ENCODE results near the gene LARGE1. TPM values are rescaled to one million over a fixed set of nuclear protein-coding genes. Genes with fewer than 3 reads are reported as not detected.

The LARGE1 gene
- total and polyA plus RNA-seq, 8 donors = 4.1 to 29.3 (median 13.7) TPM

DNA sequence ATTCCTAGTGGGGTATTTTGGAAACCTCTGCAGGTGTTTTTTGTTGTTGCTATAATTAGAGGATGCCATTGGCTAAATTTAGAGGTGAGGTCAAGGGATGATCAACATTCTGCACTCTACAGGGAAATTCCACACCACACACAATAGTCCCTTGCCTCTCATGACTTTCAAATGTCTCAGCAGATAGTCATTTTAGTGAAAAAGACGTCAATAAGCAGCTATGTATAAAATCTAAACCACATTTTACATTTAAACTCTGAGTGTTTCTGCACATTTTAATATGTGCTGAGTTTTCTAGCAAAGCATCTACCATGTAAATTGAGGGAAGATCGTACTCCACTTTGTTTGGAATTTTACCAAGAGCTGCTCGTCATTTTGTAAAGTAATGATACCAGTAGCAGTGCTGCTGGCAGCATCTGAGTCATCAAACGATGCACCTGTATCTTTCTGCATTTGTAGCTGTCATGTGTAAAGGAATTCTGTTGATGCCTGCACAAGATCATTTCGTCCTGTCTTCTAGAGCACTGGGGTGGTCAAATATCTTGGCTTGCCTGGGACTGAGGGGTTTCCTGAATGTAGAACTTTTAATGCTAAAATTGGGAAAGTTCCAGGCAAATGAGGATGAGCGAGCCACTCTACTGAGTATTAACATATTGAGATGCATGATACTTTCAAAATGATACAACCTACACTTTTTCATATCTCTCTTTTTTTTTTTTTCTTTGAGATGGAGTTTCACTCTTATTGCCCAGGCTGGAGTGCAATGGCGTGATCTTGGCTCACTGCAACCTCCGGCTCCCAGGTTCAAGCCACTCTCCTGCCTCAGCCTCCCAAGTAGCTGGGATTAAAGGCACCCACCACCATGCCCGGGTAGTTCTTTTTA lies 447.6 kb downstream of the LARGE1 start:
- H3K4me1 ChIP-seq = no peaks in the 10 kb centered on the region
- intact Hi-C loops (cut with DNase I) = no loop called here
- H3K36me3 ChIP-seq = no peaks in the 10 kb centered on the region
- H3K4me3 ChIP-seq = no peak overlapping the region
- H3K9me3 ChIP-seq = no peaks in the 10 kb centered on the region
- TF ChIP-seq, protein P1, sequence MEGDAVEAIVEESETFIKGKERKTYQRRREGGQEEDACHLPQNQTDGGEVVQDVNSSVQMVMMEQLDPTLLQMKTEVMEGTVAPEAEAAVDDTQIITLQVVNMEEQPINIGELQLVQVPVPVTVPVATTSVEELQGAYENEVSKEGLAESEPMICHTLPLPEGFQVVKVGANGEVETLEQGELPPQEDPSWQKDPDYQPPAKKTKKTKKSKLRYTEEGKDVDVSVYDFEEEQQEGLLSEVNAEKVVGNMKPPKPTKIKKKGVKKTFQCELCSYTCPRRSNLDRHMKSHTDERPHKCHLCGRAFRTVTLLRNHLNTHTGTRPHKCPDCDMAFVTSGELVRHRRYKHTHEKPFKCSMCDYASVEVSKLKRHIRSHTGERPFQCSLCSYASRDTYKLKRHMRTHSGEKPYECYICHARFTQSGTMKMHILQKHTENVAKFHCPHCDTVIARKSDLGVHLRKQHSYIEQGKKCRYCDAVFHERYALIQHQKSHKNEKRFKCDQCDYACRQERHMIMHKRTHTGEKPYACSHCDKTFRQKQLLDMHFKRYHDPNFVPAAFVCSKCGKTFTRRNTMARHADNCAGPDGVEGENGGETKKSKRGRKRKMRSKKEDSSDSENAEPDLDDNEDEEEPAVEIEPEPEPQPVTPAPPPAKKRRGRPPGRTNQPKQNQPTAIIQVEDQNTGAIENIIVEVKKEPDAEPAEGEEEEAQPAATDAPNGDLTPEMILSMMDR (IDR thresholded peaks at IDR 0.05) = no peak
- H3K27me3 ChIP-seq = no peaks in the 10 kb centered on the region
- DNase-seq (no peak), ATAC-seq (no peak), FAIRE-seq (no peak)
- WGBS, 2 donors = 88 to 91% methylated on average over 9 of the region's 9 CpGs
- no peak overlapping the region for H3K27ac ChIP-seq

DNA sequence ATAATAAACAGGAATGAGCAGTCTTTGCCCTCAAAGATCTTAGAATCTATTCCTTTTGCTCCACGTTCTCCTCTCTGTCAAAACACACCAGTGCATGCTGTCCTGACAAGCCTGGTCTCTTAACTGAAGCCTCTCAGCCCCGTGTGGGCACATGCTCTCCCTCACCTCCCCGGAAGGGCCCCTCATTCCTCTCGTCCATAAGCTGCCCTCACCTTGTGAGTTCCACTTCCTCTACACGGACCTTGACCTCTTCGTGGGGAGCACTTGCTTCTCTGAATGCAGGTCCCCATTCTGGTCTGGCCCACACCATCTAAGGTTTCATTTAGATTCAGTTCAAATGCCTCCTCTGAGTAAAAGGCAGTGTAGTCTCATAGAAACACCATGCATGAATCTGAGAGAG lies 449.8 kb downstream of the LARGE1 start:
- no peak overlapping the region for H3K4me3 ChIP-seq
- WGBS, 2 donors = 79 to 81% methylated on average over 6 of the region's 6 CpGs
- TF ChIP-seq, protein P1 (IDR thresholded peaks at IDR 0.05) = no peak
- ATAC-seq = no peak
- no peak for DNase-seq
- no peaks in the 10 kb centered on the region for H3K4me1 ChIP-seq
- intact Hi-C loops (cut with DNase I) = no loop called here
- H3K27me3 ChIP-seq = no peaks in the 10 kb centered on the region
- no peaks in the 10 kb centered on the region for H3K36me3 ChIP-seq
- no peak for FAIRE-seq
- H3K27ac ChIP-seq = no peak overlapping the region
- H3K9me3 ChIP-seq = no peaks in the 10 kb centered on the region

DNA sequence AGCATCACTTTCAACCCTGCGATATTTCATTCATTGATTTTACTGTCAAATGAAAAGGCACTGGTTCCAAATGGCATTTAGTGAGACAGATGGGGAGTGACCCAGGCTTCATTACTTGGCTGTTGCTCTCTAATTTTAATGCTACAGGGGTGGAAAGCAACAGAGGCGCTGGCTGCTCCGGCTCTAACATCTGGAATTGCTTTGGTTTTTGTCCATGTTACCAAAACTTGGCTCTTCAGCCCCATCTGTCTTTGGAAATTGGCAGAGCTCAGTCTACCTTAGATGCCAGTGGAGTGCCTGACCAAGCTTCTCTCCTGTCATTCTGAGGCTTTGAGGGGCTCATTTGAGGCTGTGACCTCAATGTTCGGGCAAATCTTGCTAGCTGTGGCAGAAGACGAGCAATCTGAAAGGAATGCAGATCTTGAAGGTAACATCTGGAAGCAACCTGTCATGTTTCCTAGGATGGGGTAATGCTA lies 452.6 kb downstream of the LARGE1 start:
- WGBS, 2 donors = 83 to 85% methylated on average over 5 of the region's 5 CpGs
- no peaks in the 10 kb centered on the region for H3K4me1 ChIP-seq
- intact Hi-C loops (cut with DNase I) = no loop called here
- H3K27me3 ChIP-seq = no peaks in the 10 kb centered on the region
- H3K4me3 ChIP-seq = no peak overlapping the region
- FAIRE-seq = no peak
- no peak for DNase-seq
- no peaks in the 10 kb centered on the region for H3K9me3 ChIP-seq
- no peak overlapping the region for H3K27ac ChIP-seq
- ATAC-seq = no peak
- TF ChIP-seq, protein P1 (IDR thresholded peaks at IDR 0.05) = no peak
- no peaks in the 10 kb centered on the region for H3K36me3 ChIP-seq

DNA sequence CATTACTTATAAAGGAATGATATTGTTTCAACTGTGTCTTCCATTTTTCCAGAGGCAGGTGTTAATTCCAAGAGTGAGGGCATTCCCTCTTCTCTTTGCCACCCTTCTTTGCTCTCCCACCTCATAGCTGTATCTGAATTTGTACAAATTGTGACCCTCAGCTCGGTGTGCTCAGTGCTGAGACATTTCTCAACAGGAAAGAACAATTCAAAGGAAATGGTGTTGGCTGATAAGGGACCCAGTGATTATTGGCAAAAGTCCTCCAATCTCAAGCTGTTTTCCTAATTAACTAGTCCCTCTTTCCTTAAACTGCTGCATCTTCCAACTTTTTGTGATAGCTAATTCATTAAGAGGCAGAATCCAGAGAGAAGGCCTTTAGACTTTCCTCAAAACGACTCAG lies 453.2 kb downstream of the LARGE1 start:
- no peak for DNase-seq
- no peak for FAIRE-seq
- Histone ChIP-seq H3K9me3 (no peaks in the 10 kb centered on the region), H3K4me3 (no peak overlapping the region), H3K27me3 (no peaks in the 10 kb centered on the region), H3K36me3 (no peaks in the 10 kb centered on the region), H3K27ac (no peak overlapping the region), H3K4me1 (no peaks in the 10 kb centered on the region)
- TF ChIP-seq, protein P1 (IDR thresholded peaks at IDR 0.05) = no peak
- WGBS, 2 donors = 47 to 50% methylated on average over 2 of the region's 2 CpGs
- ATAC-seq = no peak
- intact Hi-C loops (cut with DNase I) = no loop called here

DNA sequence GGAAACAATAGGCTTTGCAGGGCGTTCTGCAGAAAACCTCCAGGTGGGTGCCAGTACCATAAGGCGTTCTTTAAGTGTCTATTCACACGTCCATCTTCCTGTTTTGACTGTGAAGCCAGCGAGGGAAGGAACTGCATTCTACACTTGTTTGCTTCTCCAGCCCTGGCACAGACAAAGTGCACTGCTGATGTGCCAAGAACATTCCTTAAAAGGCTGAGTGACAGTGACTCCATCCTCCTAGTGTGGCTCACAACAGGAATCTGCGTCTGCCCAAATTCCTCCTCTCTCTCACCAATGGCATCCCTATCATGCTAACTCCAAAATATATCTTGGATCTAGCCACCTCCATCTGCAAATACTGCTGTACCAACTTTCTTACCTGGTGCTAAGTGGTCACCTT lies 454.7 kb downstream of the LARGE1 start:
- no peak overlapping the region for H3K27ac ChIP-seq
- TF ChIP-seq, protein P1 (IDR thresholded peaks at IDR 0.05) = no peak
- no peaks in the 10 kb centered on the region for H3K9me3 ChIP-seq
- no peak for FAIRE-seq
- no peak for ATAC-seq
- H3K4me3 ChIP-seq = no peak overlapping the region
- intact Hi-C loops (cut with DNase I) = no loop called here
- DNase-seq = no peak
- H3K4me1 ChIP-seq = no peaks in the 10 kb centered on the region
- WGBS, 2 donors = 80 to 83% methylated on average over 5 of the region's 5 CpGs
- no peaks in the 10 kb centered on the region for H3K36me3 ChIP-seq
- H3K27me3 ChIP-seq = no peaks in the 10 kb centered on the region
